GM23338 (cell line): ENCODE data around the gene WDR20. TPM values are rescaled to one million over a fixed set of nuclear protein-coding genes. Genes with fewer than 3 reads are reported as not detected.

Experiments
- ATAC-seq: fragments of 200-7000 bp; cut with Tn5 transposase; 3 replicates; pipeline ENCODE4 v1.9.1; 2020
- DNase-seq: peaks from one replicate; pipeline ENCODE4 v3.0.0-alpha.2; 2015; ENCODE audit warnings: low spot score
- H2AFZ ChIP-seq: fragments of 200-600 bp; sonication (generic); 2 replicates; pipeline ENCODE4 v1.8.0; 2016; ENCODE audit warnings: antibody characterized with exemption, mild to moderate bottlenecking, moderate library complexity
- H3F3A ChIP-seq: fragments of 200-600 bp; sonication (generic); replicated peaks from 2 replicates; pipeline ENCODE4 v1.8.0; 2017; ENCODE audit warnings: antibody characterized with exemption, mixed run types, low read depth
- H3K27ac ChIP-seq: fragments of 200-600 bp; sonication (generic); 2 replicates; pipeline ENCODE4 v1.6.1; 2016; ENCODE audit warnings: low read depth
- H3K27me3 ChIP-seq: fragments of 200-600 bp; sonication (generic); 2 replicates; pipeline ENCODE4 v1.8.0; 2016; ENCODE audit warnings: mild to moderate bottlenecking, mixed run types, moderate library complexity; ENCODE audit not compliant: insufficient read depth
- H3K36me3 ChIP-seq: fragments of 200-600 bp; sonication (generic); 2 replicates; pipeline ENCODE4 v1.8.0; 2016; ENCODE audit warnings: mild to moderate bottlenecking; ENCODE audit not compliant: insufficient read depth
- H3K4me1 ChIP-seq: fragments of 200-600 bp; sonication (generic); 2 replicates; pipeline ENCODE4 v1.8.0; 2016; ENCODE audit warnings: mild to moderate bottlenecking, moderate library complexity; ENCODE audit not compliant: insufficient read depth
- H3K4me2 ChIP-seq: fragments of 200-600 bp; sonication (generic); 2 replicates; pipeline ENCODE4 v1.7.1; 2017; ENCODE audit warnings: mixed run types
- H3K4me3 ChIP-seq: fragments of 200-600 bp; sonication (generic); 2 replicates; pipeline ENCODE4 v1.6.1; 2016; ENCODE audit warnings: mixed run types
- H3K79me2 ChIP-seq: fragments of 200-600 bp; sonication (generic); replicated peaks from 2 replicates; pipeline ENCODE4 v1.8.0; 2017; ENCODE audit warnings: mild to moderate bottlenecking; ENCODE audit not compliant: insufficient read depth
- H3K9me2 ChIP-seq: fragments of 200-600 bp; sonication (generic); 2 replicates; pipeline ENCODE4 v1.8.0; 2017; ENCODE audit not compliant: insufficient read depth
- H4K20me1 ChIP-seq: fragments of 200-600 bp; sonication (generic); replicated peaks from 2 replicates; pipeline ENCODE4 v1.8.0; 2017; ENCODE audit warnings: mild to moderate bottlenecking; ENCODE audit not compliant: insufficient read depth
- H3K27ac Mint-ChIP-seq: 2 replicates; pipeline ENCODE4 v1.8.0; 2020; ENCODE audit warnings: inconsistent platforms, mild to moderate bottlenecking, moderate library complexity, mixed read lengths
- H3K27me3 Mint-ChIP-seq: 3 replicates; pipeline ENCODE4 v1.8.0; 2022; ENCODE audit warnings: low read depth, mild to moderate bottlenecking, moderate library complexity, mixed read lengths, inconsistent platforms; ENCODE audit not compliant: insufficient read depth, poor library complexity
- H3K36me3 Mint-ChIP-seq: 3 replicates; pipeline ENCODE4 v1.8.0; 2021; ENCODE audit warnings: low read depth, mild to moderate bottlenecking, inconsistent platforms, moderate library complexity, mixed read lengths
- H3K4me1 Mint-ChIP-seq: 3 replicates; pipeline ENCODE4 v1.8.0; 2020; ENCODE audit warnings: mild to moderate bottlenecking, inconsistent platforms, mixed read lengths
- H3K4me3 Mint-ChIP-seq: 3 replicates; pipeline ENCODE4 v1.8.0; 2021; ENCODE audit warnings: moderate library complexity, mild to moderate bottlenecking, inconsistent platforms, mixed read lengths
- H3K9me3 Mint-ChIP-seq: 3 replicates; pipeline ENCODE4 v1.8.0; 2020; ENCODE audit warnings: moderate library complexity, mild to moderate bottlenecking, inconsistent platforms, mixed read lengths
- CREB1 ChIP-seq: fragments of 250-450 bp; sonication (Bioruptor Pico); IDR thresholded peaks from 2 replicates; pipeline ENCODE4 v1.5.0; 2020; ENCODE audit warnings: low read depth, mild to moderate bottlenecking, moderate library complexity
- EZH2 ChIP-seq: fragments of 200-600 bp; sonication (generic); IDR thresholded peaks from one replicate; pipeline ENCODE4 v1.8.0; 2017; ENCODE audit warnings: antibody characterized with exemption, mild to moderate bottlenecking, low read depth; ENCODE audit not compliant: unreplicated experiment
- EZH2phosphoT487 ChIP-seq: fragments of 200-600 bp; sonication (generic); IDR thresholded peaks from one replicate; pipeline ENCODE4 v1.8.1; 2018; ENCODE audit warnings: antibody characterized with exemption; ENCODE audit not compliant: unreplicated experiment
- JUNB ChIP-seq: IDR thresholded peaks from one replicate; pipeline ENCODE4 v1.6.1; 2016; ENCODE audit warnings: antibody characterized with exemption; ENCODE audit not compliant: unreplicated experiment
- NANOG ChIP-seq: IDR thresholded peaks from 2 replicates; pipeline ENCODE4 v1.6.1; 2016; ENCODE audit warnings: antibody characterized with exemption, borderline replicate concordance
- POLR2AphosphoS5 ChIP-seq: IDR thresholded peaks from 2 replicates; pipeline ENCODE4 v1.6.1; 2016; ENCODE audit warnings: antibody characterized with exemption, low read depth
- REST ChIP-seq: IDR thresholded peaks from one replicate; pipeline ENCODE4 v1.6.1; 2018; ENCODE audit warnings: antibody characterized with exemption; ENCODE audit not compliant: unreplicated experiment
- STAT1 ChIP-seq: IDR thresholded peaks from one replicate; pipeline ENCODE4 v1.6.1; 2016; ENCODE audit warnings: antibody characterized with exemption; ENCODE audit not compliant: unreplicated experiment
- ZNF114 ChIP-seq: fragments of 250-450 bp; sonication (Bioruptor Pico); IDR thresholded peaks from 2 replicates; pipeline ENCODE4 v1.5.0; 2020; ENCODE audit warnings: mild to moderate bottlenecking, moderate library complexity
- ZNF331 ChIP-seq: fragments of 250-450 bp; sonication (Bioruptor Pico); IDR thresholded peaks from 2 replicates; pipeline ENCODE4 v1.5.0; 2020; ENCODE audit warnings: low read depth, mild to moderate bottlenecking, moderate library complexity
- ZNF462 ChIP-seq: fragments of 250-450 bp; sonication (Bioruptor Pico); IDR thresholded peaks from 2 replicates; pipeline ENCODE4 v1.5.0; 2020; ENCODE audit warnings: mild to moderate bottlenecking, moderate library complexity
- polyA plus RNA-seq: library from polyadenylated mRNA; unstranded; fragments of >200 nt; fragmentation: Nextera tagmentation; extraction: Ambion mirVana; gene quantifications from 2 replicates; pipeline ENCODE4 v1.2.1, GENCODE V29; 2016
- total RNA-seq: library from RNA; depleted of rRNA; stranded (reverse); fragments of >200 nt; shearing (Covaris generic); gene quantifications from 2 replicates; pipeline ENCODE4 v1.2.3, GENCODE V29; 2014
- TF ChIP-seq, protein P1 (sequence below): IDR thresholded peaks from 2 replicates; pipeline ENCODE4 v1.6.1; 2016; ENCODE audit warnings: antibody characterized with exemption
- TF ChIP-seq, protein P2 (sequence below), 2 experiments: fragments of 200-600 bp in 1 of 2; sonication (generic) in 1 of 2; conservative IDR thresholded peaks; 2 replicates each; pipeline versions ENCODE4 v1.5.1 to v1.6.1; 2016 to 2017; ENCODE audit warnings: antibody characterized with exemption in 2 of 2, low read depth in 2 of 2, mild to moderate bottlenecking in 2 of 2, moderate library complexity in 1 of 2

WDR20 gene
- total and polyA plus RNA-seq, 2 experiments from 2014 or later = 17.9 to 21.0 TPM

DNA sequence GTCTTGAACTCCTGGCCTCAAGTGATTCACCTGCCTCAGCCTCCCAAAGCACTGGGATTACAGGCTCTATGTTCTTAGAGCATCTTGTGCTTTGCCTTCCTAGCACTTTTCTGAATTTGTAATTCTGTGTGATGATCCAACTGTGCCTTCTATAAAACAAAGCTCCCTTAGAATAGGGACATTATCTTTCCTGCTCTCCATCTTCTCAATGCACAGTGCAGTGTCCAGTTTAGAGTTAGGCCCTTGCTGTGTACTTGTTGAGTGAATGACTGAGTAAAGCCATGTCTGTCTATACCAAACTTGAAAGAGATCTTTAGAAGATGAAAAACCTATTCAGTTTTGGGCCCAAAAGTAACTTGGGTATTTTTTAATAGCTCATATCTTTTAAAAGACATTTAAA, 5.2 kb downstream of the WDR20 start:
- H3K27me3 ChIP-seq = no peaks in the 10 kb centered on the region

More for the DNA sequence above, 5.2 kb downstream of the WDR20 start:
- no peak for TF ChIP-seq EZH2
- no peak for TF ChIP-seq EZH2phosphoT487
- TF ChIP-seq POLR2AphosphoS5 = no peak
- TF ChIP-seq ZNF114 (CRISPR knock-in tag) = no peak
- no peak for TF ChIP-seq CREB1 (CRISPR knock-in tag)
- TF ChIP-seq, protein P1, sequence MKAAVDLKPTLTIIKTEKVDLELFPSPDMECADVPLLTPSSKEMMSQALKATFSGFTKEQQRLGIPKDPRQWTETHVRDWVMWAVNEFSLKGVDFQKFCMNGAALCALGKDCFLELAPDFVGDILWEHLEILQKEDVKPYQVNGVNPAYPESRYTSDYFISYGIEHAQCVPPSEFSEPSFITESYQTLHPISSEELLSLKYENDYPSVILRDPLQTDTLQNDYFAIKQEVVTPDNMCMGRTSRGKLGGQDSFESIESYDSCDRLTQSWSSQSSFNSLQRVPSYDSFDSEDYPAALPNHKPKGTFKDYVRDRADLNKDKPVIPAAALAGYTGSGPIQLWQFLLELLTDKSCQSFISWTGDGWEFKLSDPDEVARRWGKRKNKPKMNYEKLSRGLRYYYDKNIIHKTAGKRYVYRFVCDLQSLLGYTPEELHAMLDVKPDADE = no peak
- TF ChIP-seq REST = no peak
- TF ChIP-seq STAT1 = no peak
- no peak for TF ChIP-seq ZNF462 (CRISPR knock-in tag)
- no peak for TF ChIP-seq JUNB
- TF ChIP-seq NANOG = no peak
- no peak for TF ChIP-seq ZNF331 (CRISPR knock-in tag)
- TF ChIP-seq, protein P2, sequence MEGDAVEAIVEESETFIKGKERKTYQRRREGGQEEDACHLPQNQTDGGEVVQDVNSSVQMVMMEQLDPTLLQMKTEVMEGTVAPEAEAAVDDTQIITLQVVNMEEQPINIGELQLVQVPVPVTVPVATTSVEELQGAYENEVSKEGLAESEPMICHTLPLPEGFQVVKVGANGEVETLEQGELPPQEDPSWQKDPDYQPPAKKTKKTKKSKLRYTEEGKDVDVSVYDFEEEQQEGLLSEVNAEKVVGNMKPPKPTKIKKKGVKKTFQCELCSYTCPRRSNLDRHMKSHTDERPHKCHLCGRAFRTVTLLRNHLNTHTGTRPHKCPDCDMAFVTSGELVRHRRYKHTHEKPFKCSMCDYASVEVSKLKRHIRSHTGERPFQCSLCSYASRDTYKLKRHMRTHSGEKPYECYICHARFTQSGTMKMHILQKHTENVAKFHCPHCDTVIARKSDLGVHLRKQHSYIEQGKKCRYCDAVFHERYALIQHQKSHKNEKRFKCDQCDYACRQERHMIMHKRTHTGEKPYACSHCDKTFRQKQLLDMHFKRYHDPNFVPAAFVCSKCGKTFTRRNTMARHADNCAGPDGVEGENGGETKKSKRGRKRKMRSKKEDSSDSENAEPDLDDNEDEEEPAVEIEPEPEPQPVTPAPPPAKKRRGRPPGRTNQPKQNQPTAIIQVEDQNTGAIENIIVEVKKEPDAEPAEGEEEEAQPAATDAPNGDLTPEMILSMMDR (conservative IDR thresholded peaks at IDR 0.05; ENCODE audit: low read depth in 2 of 2) = no peak
- H3K4me3 Mint-ChIP-seq = no peak overlapping the region
- no peak overlapping the region for H3K27ac ChIP-seq
- peaks cover 4% of the 10 kb centered on the region for H3K27me3 Mint-ChIP-seq
- H3K9me2 ChIP-seq = no peaks in the 10 kb centered on the region
- H3K79me2 ChIP-seq = peaks cover 100% of the 10 kb centered on the region
- H3K4me2 ChIP-seq = no peak overlapping the region
- peaks cover 48% of the 10 kb centered on the region for H4K20me1 ChIP-seq
- ATAC-seq (no peak), DNase-seq (no peak)
- peaks cover 32% of the 10 kb centered on the region for H3K4me1 Mint-ChIP-seq
- no peaks in the 10 kb centered on the region for H3K36me3 ChIP-seq
- no peak overlapping the region for H2AFZ ChIP-seq
- peaks cover 31% of the 10 kb centered on the region for H3K4me1 ChIP-seq
- H3K9me3 Mint-ChIP-seq = no peaks in the 10 kb centered on the region
- H3K36me3 Mint-ChIP-seq = no peaks in the 10 kb centered on the region; the same call in 2 of the 3 replicates
- no peak overlapping the region for H3K4me3 ChIP-seq
- H3F3A ChIP-seq = peaks cover 6% of the 10 kb centered on the region; the same call in 1 of the 2 replicates
- H3K27ac Mint-ChIP-seq = no peak overlapping the region
